WTC11 (cell line): ENCODE results near the gene SLC38A7.

Experiments used
- SMAD3 ChIP-seq: sonication (generic); formaldehyde crosslinking; IDR thresholded peaks from 2 replicates; pipeline ENCODE4 v1.8.0; 2022; ENCODE audit warnings: missing genetic modification reagents, mild to moderate bottlenecking, borderline replicate concordance
- SOX15 ChIP-seq: fragments of 250-450 bp; sonication (Bioruptor Pico); IDR thresholded peaks from 2 replicates; pipeline ENCODE4 v1.9.0; 2021; ENCODE audit warnings: mild to moderate bottlenecking
- SP1 ChIP-seq: sonication (generic); formaldehyde crosslinking; conservative IDR thresholded peaks from 2 replicates; pipeline ENCODE4 v1.8.1; 2022; ENCODE audit warnings: missing genetic modification reagents
- TF ChIP-seq, protein P1 (sequence below): fragments of 200-600 bp; IDR thresholded peaks from 2 replicates; pipeline ENCODE4 v1.8.0; 2022; ENCODE audit warnings: antibody characterized with exemption

DNA sequence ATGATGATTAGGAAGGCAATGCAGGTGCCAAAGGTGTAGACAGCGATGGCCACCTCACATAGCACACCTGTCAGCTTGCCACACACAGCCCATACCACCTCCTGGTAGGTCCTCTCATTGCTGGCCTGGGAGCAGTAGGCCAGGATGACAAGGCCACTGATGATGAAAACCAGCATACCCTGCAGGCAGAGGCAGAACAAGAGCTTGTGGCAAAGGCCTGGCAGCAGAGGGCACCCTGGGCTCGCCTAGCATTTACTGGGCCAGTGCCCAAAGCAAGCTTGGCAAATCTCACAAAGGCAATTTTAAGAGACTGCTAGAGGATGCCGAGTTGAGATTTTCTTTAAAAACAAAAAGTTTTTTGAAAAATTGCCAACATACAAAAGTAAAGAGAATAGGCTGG is 5.9 kb downstream of the SLC38A7 start:
- TF ChIP-seq, protein P1, sequence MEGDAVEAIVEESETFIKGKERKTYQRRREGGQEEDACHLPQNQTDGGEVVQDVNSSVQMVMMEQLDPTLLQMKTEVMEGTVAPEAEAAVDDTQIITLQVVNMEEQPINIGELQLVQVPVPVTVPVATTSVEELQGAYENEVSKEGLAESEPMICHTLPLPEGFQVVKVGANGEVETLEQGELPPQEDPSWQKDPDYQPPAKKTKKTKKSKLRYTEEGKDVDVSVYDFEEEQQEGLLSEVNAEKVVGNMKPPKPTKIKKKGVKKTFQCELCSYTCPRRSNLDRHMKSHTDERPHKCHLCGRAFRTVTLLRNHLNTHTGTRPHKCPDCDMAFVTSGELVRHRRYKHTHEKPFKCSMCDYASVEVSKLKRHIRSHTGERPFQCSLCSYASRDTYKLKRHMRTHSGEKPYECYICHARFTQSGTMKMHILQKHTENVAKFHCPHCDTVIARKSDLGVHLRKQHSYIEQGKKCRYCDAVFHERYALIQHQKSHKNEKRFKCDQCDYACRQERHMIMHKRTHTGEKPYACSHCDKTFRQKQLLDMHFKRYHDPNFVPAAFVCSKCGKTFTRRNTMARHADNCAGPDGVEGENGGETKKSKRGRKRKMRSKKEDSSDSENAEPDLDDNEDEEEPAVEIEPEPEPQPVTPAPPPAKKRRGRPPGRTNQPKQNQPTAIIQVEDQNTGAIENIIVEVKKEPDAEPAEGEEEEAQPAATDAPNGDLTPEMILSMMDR: no peak
- no peak for TF ChIP-seq SMAD3
- TF ChIP-seq SP1 (CRISPR knock-in tag): no peak
- no peak for TF ChIP-seq SOX15 (CRISPR knock-in tag)
